A549 (cell line): ENCODE measurements around the gene SPRYD7. TPM values are rescaled to one million over a fixed set of nuclear protein-coding genes. Genes with fewer than 3 reads are reported as not detected.
"Not testable (repeated sequence)": the region's sequence is repeated elsewhere in the genome, so short reads cannot be mapped to it uniquely, and the experiment has no call there.

Experiments used
- ATAC-seq, 2 experiments: fragments of 200-7000 bp in 1 of 2; fragments of >200 bp in 1 of 2; cut with Nextera tagmentation in 1 of 2; cut with Tn5 transposase in 1 of 2; 3 replicates each; pipeline versions ENCODE4 v1.8.0 to v1.9.1; 2018 to 2020; ENCODE audit warnings: mild to moderate bottlenecking in 1 of 2, moderate library complexity in 1 of 2
- CTCF ChIA-PET: fragments of 300-600 bp; sonication (Branson Sonifier 250); formaldehyde crosslinking; extraction: SDS; loops from one replicate; lab custom pipeline; 2021; ENCODE audit warnings: antibody characterized with exemption, inconsistent platforms; lab: Yijun Ruan, JAX
- POLR2A ChIA-PET: fragments of 350-600 bp; formaldehyde crosslinking; extraction: SDS; loops from one replicate; lab custom pipeline; 2021; ENCODE audit warnings: antibody characterized with exemption, inconsistent platforms; lab: Yijun Ruan, JAX
- DNase-seq, 2 experiments: peaks; one replicate each; pipeline versions ENCODE4 v3.0.0 to v3.0.0-alpha.2; 2011 to 2016; ENCODE audit warnings: low read depth in 1 of 2, low spot score in 1 of 2
- FAIRE-seq: peaks from 2 replicates; lab custom pipeline; 2011; peaks lifted over from hg19 to GRCh38; lab: Jason Lieb, UNC
- H3K27ac ChIP-seq, 2 experiments: fragments of >200 bp; sonication (Bioruptor Twin); formaldehyde crosslinking; 3 replicates each; pipeline ENCODE4 v1.5.1; 2016 to 2017
- H3K4me1 ChIP-seq: fragments of >200 bp; sonication (Bioruptor Twin); formaldehyde crosslinking; 3 replicates; pipeline ENCODE4 v1.6.1; 2016
- H3K4me2 ChIP-seq: fragments of >200 bp; sonication (Bioruptor Twin); formaldehyde crosslinking; 3 replicates; pipeline ENCODE4 v1.6.1; 2016
- H3K4me3 ChIP-seq: fragments of >200 bp; sonication (Bioruptor Twin); formaldehyde crosslinking; 3 replicates; pipeline ENCODE4 v1.5.1; 2016
- H3K9me3 ChIP-seq: fragments of >200 bp; sonication (Bioruptor Twin); formaldehyde crosslinking; 3 replicates; pipeline ENCODE4 v1.6.1; 2016
- CBX2 ChIP-seq: fragments of 200-600 bp; sonication (generic); IDR thresholded peaks from 2 replicates; pipeline ENCODE4 v1.6.1; 2016; ENCODE audit warnings: low read depth, mild to moderate bottlenecking, borderline replicate concordance
- CTCF ChIP-seq: fragments of >200 bp; sonication (Bioruptor Twin); formaldehyde crosslinking; IDR thresholded peaks from 3 replicates; pipeline ENCODE4 v1.5.1; 2016
- E2F6 ChIP-seq: IDR thresholded peaks from 2 replicates; pipeline ENCODE4 v1.6.1; 2012; ENCODE audit warnings: low read depth, borderline replicate concordance
- FOSB ChIP-seq: fragments of 250-450 bp; sonication (Bioruptor Pico); IDR thresholded peaks from 2 replicates; pipeline ENCODE4 v1.5.0; 2020; ENCODE audit warnings: mild to moderate bottlenecking, moderate library complexity
- FOXS1 ChIP-seq: fragments of 250-450 bp; sonication (Bioruptor Pico); IDR thresholded peaks from 2 replicates; pipeline ENCODE4 v1.5.0; 2020; ENCODE audit warnings: mild to moderate bottlenecking, moderate library complexity
- HMGXB4 ChIP-seq: fragments of 250-450 bp; sonication (Bioruptor Pico); IDR thresholded peaks from 2 replicates; pipeline ENCODE4 v1.5.0; 2021; ENCODE audit warnings: mild to moderate bottlenecking, moderate library complexity, borderline replicate concordance
- HOXB5 ChIP-seq: fragments of 250-450 bp; sonication (Bioruptor Pico); IDR thresholded peaks from 2 replicates; pipeline ENCODE4 v1.5.0; 2020; ENCODE audit warnings: mild to moderate bottlenecking, moderate library complexity
- MAX ChIP-seq: IDR thresholded peaks from 2 replicates; pipeline ENCODE4 v1.6.1; 2012
- NFE2L2 ChIP-seq: fragments of 150-350 bp; conservative IDR thresholded peaks from 2 replicates; pipeline ENCODE4 v1.6.1; 2014; ENCODE audit warnings: low read length
- NPAS2 ChIP-seq: fragments of 250-450 bp; sonication (Bioruptor Pico); IDR thresholded peaks from 2 replicates; pipeline ENCODE4 v1.8.0; 2022; ENCODE audit warnings: mild to moderate bottlenecking, moderate library complexity, borderline replicate concordance
- PBX3 ChIP-seq: IDR thresholded peaks from 2 replicates; pipeline ENCODE4 v1.6.1; 2012
- POLR2A ChIP-seq: IDR thresholded peaks from 2 replicates; pipeline ENCODE4 v1.6.1; 2012; ENCODE audit warnings: mild to moderate bottlenecking, low read length
- RAD21 ChIP-seq, 2 experiments: fragments of >200 bp in 1 of 2; sonication (Bioruptor Twin) in 1 of 2; formaldehyde crosslinking in 1 of 2; IDR thresholded peaks in 1 of 2; conservative IDR thresholded peaks in 1 of 2; 2 replicates in 1 of 2; 3 replicates in 1 of 2; pipeline ENCODE4 v1.6.1; 2012 to 2018; ENCODE audit warnings: inconsistent platforms in 1 of 2
- RARB ChIP-seq: fragments of 250-450 bp; sonication (Bioruptor Pico); IDR thresholded peaks from 2 replicates; pipeline ENCODE4 v1.8.0; 2021; ENCODE audit warnings: mild to moderate bottlenecking, moderate library complexity
- RCOR1 ChIP-seq: fragments of 150-350 bp; IDR thresholded peaks from 2 replicates; pipeline ENCODE4 v1.6.1; 2014; ENCODE audit warnings: antibody characterized with exemption, low read length, low read depth
- RFX5 ChIP-seq: fragments of 450-650 bp; IDR thresholded peaks from 2 replicates; pipeline ENCODE4 v1.7.1; 2014; ENCODE audit warnings: antibody characterized with exemption, mild to moderate bottlenecking, moderate library complexity
- TFCP2L1 ChIP-seq: fragments of 250-450 bp; sonication (Bioruptor Pico); IDR thresholded peaks from 2 replicates; pipeline ENCODE4 v1.5.0; 2021; ENCODE audit warnings: mild to moderate bottlenecking
- USF2 ChIP-seq: fragments of 450-650 bp; IDR thresholded peaks from 2 replicates; pipeline ENCODE4 v1.6.1; 2014; ENCODE audit warnings: antibody characterized with exemption
- ZC3H11A ChIP-seq: fragments of 450-650 bp; IDR thresholded peaks from 2 replicates; pipeline ENCODE4 v1.6.1; 2014; ENCODE audit warnings: antibody characterized with exemption, mild to moderate bottlenecking
- ZFP36 ChIP-seq: fragments of 450-650 bp; IDR thresholded peaks from 2 replicates; pipeline ENCODE4 v1.6.1; 2014; ENCODE audit warnings: borderline replicate concordance; ENCODE audit not compliant: partially characterized antibody
- WGBS: methylation state at CpG from one replicate; pipeline ENCODE4 v1.1.6; 2017; ENCODE audit errors: missing lambda C conversion rate; 5-methylcytosine and 5-hydroxymethylcytosine counted together
- polyA plus RNA-seq, 4 experiments: library from polyadenylated mRNA; depleted of rRNA in 3 of 4; stranded (reverse); fragments of >200 nt; fragmentation: RNase III in 1 of 4; extraction: RNeasy Plus Mini Kit Qiagen cat#74134 plus additional on column Dnase treatment in 1 of 4; gene quantifications; 2 replicates in 3 of 4; 3 replicates in 1 of 4; pipeline ENCODE4 v1.2.3, GENCODE V29; 2011 to 2017

Gene SPRYD7
- polyA plus RNA-seq, 2 of the 4 experiments (the other 2 are of a cell fraction), result 11.6 to 13.6 TPM

GRCh38 chr13:49927755-49928154, 8.4 kb downstream of the SPRYD7 start (continued):
- TF ChIP-seq RCOR1 (no peak), RFX5 (no peak), ZFP36 (no peak), TFCP2L1 (CRISPR knock-in tag) (no peak), HOXB5 (CRISPR knock-in tag) (no peak)
- TF ChIP-seq, all 56 proteins: peak for 0

- H3K9me3 ChIP-seq, result no peaks in the 10 kb centered on the region
- TF ChIP-seq TFCP2L1 (CRISPR knock-in tag), result no peak
- no peak for TF ChIP-seq MAX
- no peak for TF ChIP-seq NPAS2
- TF ChIP-seq, all 56 proteins: peak for 0
- Histone ChIP-seq H3K4me2 (no peak overlapping the region), H3K4me1 (no peaks in the 10 kb centered on the region), H3K4me3 (no peak overlapping the region), H3K27ac (no peak overlapping the region)
- CTCF ChIA-PET, result interaction anchor here (0.6 kb wide), 1 partner anchor 1066 kb away, joined by 3 read pairs; no protein-coding TSS in a partner anchor
- DNase-seq, result no peak
- ATAC-seq, result no peak
- 84% methylated on average over 2 of the region's 2 CpGs for WGBS
- no peak for FAIRE-seq
- POLR2A ChIA-PET, result no interaction called here
Measured at GRCh38 chr13:49925881-49926418, 10.2 kb downstream of the SPRYD7 start.

GRCh38 chr13:49922301-49922700, 13.8 kb downstream of the SPRYD7 start:
- CTCF ChIA-PET, result interaction anchor here (0.6 to 4.5 kb wide), 3 partner anchors 14 to 303 kb away, joined by 3 to 14 read pairs (median 3); partner anchors contain the start of gene SPRYD7
- Histone ChIP-seq H3K4me1 (no peaks in the 10 kb centered on the region), H3K9me3 (no peaks in the 10 kb centered on the region), H3K27ac (no peak overlapping the region), H3K4me3 (no peak overlapping the region), H3K4me2 (no peak overlapping the region)
- POLR2A ChIA-PET, result no interaction called here
- DNase-seq (no peak), ATAC-seq (no peak), FAIRE-seq (no peak)
- TF ChIP-seq RAD21 (conservative IDR thresholded peaks at IDR 0.05 in 1 of 2, IDR thresholded peaks at IDR 0.05 in 1 of 2) (no peak), E2F6 (no peak), RARB (no peak), ZFP36 (no peak), HMGXB4 (CRISPR knock-in tag) (no peak), POLR2A (no peak), MAX (no peak), ZC3H11A (no peak), USF2 (no peak), CBX2 (no peak), FOSB (CRISPR knock-in tag) (no peak), NFE2L2 (no peak), FOXS1 (no peak), CTCF (no peak), PBX3 (no peak)

- H3K27ac ChIP-seq, DNase-seq, ATAC-seq, H3K4me3 ChIP-seq, H3K4me2 ChIP-seq, H3K4me1 ChIP-seq, FAIRE-seq, H3K9me3 ChIP-seq, POLR2A ChIA-PET: not testable (repeated sequence)
- 98% methylated on average over 4 of the region's 4 CpGs for WGBS
- CTCF ChIA-PET, result interaction anchor here (1.1 to 4.5 kb wide), 2 partner anchors 14 to 15 kb away, joined by 3 to 14 read pairs; partner anchors contain the start of gene SPRYD7
Measured at GRCh38 chr13:49920969-49921368, 15.2 kb downstream of the SPRYD7 start.

GRCh38 chr13:49918106-49918505, 18.0 kb downstream of the SPRYD7 start:
- H3K4me3 ChIP-seq, POLR2A ChIA-PET, DNase-seq, ATAC-seq, H3K4me2 ChIP-seq, H3K9me3 ChIP-seq, H3K4me1 ChIP-seq, FAIRE-seq, H3K27ac ChIP-seq: not testable (repeated sequence)
- CTCF ChIA-PET, result interaction anchor here (0.6 to 2.7 kb wide), 2 partner anchors 18 to 422 kb away, joined by 3 to 9 read pairs; partner anchors contain the start of gene SPRYD7
- WGBS, result 95% methylated on average over 7 of the region's 8 CpGs
